PC-3 (cell line): ENCODE data around the gene RYR2. TPM values are rescaled to one million over a fixed set of nuclear protein-coding genes. Genes with fewer than 3 reads are reported as not detected.

Experiments used
- ATAC-seq: fragments of 200-7000 bp; cut with Tn5 transposase; 2 replicates; pipeline ENCODE4 v1.9.1; 2020; ENCODE audit warnings: mild to moderate bottlenecking, moderate library complexity
- BruUV-seq: library from RNA; stranded (reverse); fragments of 400-500 nt; replicated peaks from 2 replicates; lab custom pipeline; 2021; lab: Mats Ljungman, UMichigan
- CTCF ChIA-PET: fragments of 300-600 bp; sonication (Branson Sonifier 250); formaldehyde crosslinking; loops from one replicate; lab custom pipeline; 2022; ENCODE audit warnings: antibody characterized with exemption; lab: Charles Lee
- POLR2A ChIA-PET: fragments of 300-600 bp; sonication (Branson Sonifier 250); formaldehyde crosslinking; loops from one replicate; lab custom pipeline; 2022; ENCODE audit warnings: antibody characterized with exemption; ENCODE audit not compliant: unreplicated experiment; lab: Charles Lee
- DNase-seq: peaks from one replicate; pipeline ENCODE4 v3.0.0-alpha.2; 2015
- H2AFZ ChIP-seq: fragments of 300-600 bp; sonication (generic); 2 replicates; pipeline ENCODE4 v1.6.0; 2016; ENCODE audit warnings: antibody characterized with exemption, low read length
- H3F3A ChIP-seq: fragments of 300-600 bp; sonication (generic); one replicate; pipeline ENCODE4 v1.6.0; 2017; ENCODE audit warnings: antibody characterized with exemption, low read length, control low read depth, mild to moderate bottlenecking; ENCODE audit not compliant: unreplicated experiment
- H3K27ac ChIP-seq: fragments of 300-600 bp; sonication (generic); 2 replicates; pipeline ENCODE4 v1.5.1; 2016; ENCODE audit warnings: mild to moderate bottlenecking, low read length
- H3K27me3 ChIP-seq: fragments of 300-600 bp; sonication (generic); 2 replicates; pipeline ENCODE4 v1.6.1; 2016; ENCODE audit warnings: low read length, mixed read lengths
- H3K36me3 ChIP-seq: fragments of 300-600 bp; sonication (generic); 2 replicates; pipeline ENCODE4 v1.6.1; 2016; ENCODE audit warnings: low read depth, mixed run types, low read length, mixed read lengths
- H3K4me1 ChIP-seq: fragments of 300-600 bp; sonication (generic); 2 replicates; pipeline ENCODE4 v1.5.1; 2016; ENCODE audit warnings: low read length; ENCODE audit not compliant: insufficient read depth
- H3K4me2 ChIP-seq: fragments of 300-600 bp; sonication (generic); 2 replicates; pipeline ENCODE4 v1.6.0; 2016; ENCODE audit warnings: low read length
- H3K4me3 ChIP-seq: fragments of 300-600 bp; sonication (generic); 2 replicates; pipeline ENCODE4 v1.5.1; 2016; ENCODE audit warnings: mild to moderate bottlenecking, low read length, mixed read lengths
- H3K79me2 ChIP-seq: fragments of 300-600 bp; sonication (generic); 2 replicates; pipeline ENCODE4 v1.6.1; 2017; ENCODE audit warnings: low read length, mixed read lengths
- H3K9ac ChIP-seq: fragments of 300-600 bp; sonication (generic); 2 replicates; pipeline ENCODE4 v1.6.0; 2016; ENCODE audit warnings: mild to moderate bottlenecking, low read length
- H3K9me2 ChIP-seq: fragments of 300-600 bp; sonication (generic); replicated peaks from 2 replicates; pipeline ENCODE4 v1.6.1; 2016; ENCODE audit warnings: mixed run types, low read length, mixed read lengths
- H3K9me3 ChIP-seq: fragments of 300-600 bp; sonication (generic); 2 replicates; pipeline ENCODE4 v1.6.1; 2016; ENCODE audit warnings: low read length, mixed read lengths
- H4K20me1 ChIP-seq: fragments of 300-600 bp; sonication (generic); 2 replicates; pipeline ENCODE4 v1.6.1; 2016; ENCODE audit warnings: low read length, mixed read lengths
- EZH2 ChIP-seq: fragments of 300-600 bp; sonication (generic); IDR thresholded peaks from one replicate; pipeline ENCODE4 v1.6.1; 2017; ENCODE audit warnings: antibody characterized with exemption, mild to moderate bottlenecking, low read length; ENCODE audit not compliant: unreplicated experiment
- EZH2phosphoT487 ChIP-seq: fragments of 300-600 bp; sonication (generic); IDR thresholded peaks from 2 replicates; pipeline ENCODE4 v1.6.1; 2018; ENCODE audit warnings: mild to moderate bottlenecking, antibody characterized with exemption, low read length, borderline replicate concordance
- intact Hi-C: fragments of 100-400 bp; cut with micrococcal nuclease; formaldehyde crosslinking; loops from 2 replicates; pipeline ENCODE4 v1.9.0; 2023
- total RNA-seq: library from RNA; depleted of rRNA; stranded (reverse); fragments of >200 nt; gene quantifications from 2 replicates; pipeline ENCODE4 v1.2.3, GENCODE V29; 2014
- TF ChIP-seq, protein P1 (sequence below): fragments of 300-600 bp; sonication (generic); conservative IDR thresholded peaks from 2 replicates; pipeline ENCODE4 v1.5.1; 2017; ENCODE audit warnings: antibody characterized with exemption, low read depth, mild to moderate bottlenecking, low read length

Gene RYR2
- total RNA-seq, 1 experiment from 2014 or later = not detected

DNA sequence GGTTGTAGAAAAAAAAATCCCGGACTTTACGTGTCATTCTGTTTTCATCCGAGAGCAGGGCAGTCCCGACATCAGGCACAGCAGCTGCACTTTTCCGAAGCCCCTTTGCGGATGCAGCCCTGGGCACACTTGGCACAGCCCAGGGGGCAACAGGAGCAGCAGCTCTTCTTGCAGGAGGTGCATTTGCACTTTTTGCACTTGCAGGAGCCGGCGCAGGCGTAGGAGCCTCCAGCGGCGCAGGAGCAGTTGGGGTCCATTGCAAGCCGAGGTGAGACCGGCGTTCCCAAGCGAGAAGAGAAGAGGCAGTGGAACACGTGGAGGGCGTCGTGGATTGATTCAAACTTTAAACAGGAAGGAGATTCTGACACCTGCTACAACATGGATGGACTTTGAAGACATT lies 37.9 kb upstream of the RYR2 start, which contains the start of gene MT1HL1:
Gene MT1HL1, minus strand, starts transcription at position 326 of the 400 bp plus-strand sequence. Its CDS starts 69 bp downstream, at position 257.
- Histone ChIP-seq H3K27me3 (peaks cover 33% of the 10 kb centered on the region), H3K4me1 (no peaks in the 10 kb centered on the region), H3K9me3 (no peaks in the 10 kb centered on the region), H3K27ac (no peak within 1 kb of the TSS), H3K9ac (no peak within 1 kb of the TSS), H3K36me3 (no peaks in the 10 kb centered on the region), H3K9me2 (no peaks in the 10 kb centered on the region), H3K4me2 (no peak within 1 kb of the TSS), H3F3A (no peaks in the 10 kb centered on the region), H3K79me2 (no peaks in the 10 kb centered on the region), H4K20me1 (no peaks in the 10 kb centered on the region), H3K4me3 (no peak within 1 kb of the TSS), H2AFZ (no peak within 1 kb of the TSS)
- ATAC-seq (no peak), DNase-seq (no peak)
- intact Hi-C loops = no loop called here
- POLR2A ChIA-PET = no interaction called here
- TF ChIP-seq, protein P1, sequence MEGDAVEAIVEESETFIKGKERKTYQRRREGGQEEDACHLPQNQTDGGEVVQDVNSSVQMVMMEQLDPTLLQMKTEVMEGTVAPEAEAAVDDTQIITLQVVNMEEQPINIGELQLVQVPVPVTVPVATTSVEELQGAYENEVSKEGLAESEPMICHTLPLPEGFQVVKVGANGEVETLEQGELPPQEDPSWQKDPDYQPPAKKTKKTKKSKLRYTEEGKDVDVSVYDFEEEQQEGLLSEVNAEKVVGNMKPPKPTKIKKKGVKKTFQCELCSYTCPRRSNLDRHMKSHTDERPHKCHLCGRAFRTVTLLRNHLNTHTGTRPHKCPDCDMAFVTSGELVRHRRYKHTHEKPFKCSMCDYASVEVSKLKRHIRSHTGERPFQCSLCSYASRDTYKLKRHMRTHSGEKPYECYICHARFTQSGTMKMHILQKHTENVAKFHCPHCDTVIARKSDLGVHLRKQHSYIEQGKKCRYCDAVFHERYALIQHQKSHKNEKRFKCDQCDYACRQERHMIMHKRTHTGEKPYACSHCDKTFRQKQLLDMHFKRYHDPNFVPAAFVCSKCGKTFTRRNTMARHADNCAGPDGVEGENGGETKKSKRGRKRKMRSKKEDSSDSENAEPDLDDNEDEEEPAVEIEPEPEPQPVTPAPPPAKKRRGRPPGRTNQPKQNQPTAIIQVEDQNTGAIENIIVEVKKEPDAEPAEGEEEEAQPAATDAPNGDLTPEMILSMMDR = no peak
- TF ChIP-seq EZH2 (no peak), EZH2phosphoT487 (no peak)
- BruUV-seq = no TSS peak
- CTCF ChIA-PET = no interaction called here

DNA sequence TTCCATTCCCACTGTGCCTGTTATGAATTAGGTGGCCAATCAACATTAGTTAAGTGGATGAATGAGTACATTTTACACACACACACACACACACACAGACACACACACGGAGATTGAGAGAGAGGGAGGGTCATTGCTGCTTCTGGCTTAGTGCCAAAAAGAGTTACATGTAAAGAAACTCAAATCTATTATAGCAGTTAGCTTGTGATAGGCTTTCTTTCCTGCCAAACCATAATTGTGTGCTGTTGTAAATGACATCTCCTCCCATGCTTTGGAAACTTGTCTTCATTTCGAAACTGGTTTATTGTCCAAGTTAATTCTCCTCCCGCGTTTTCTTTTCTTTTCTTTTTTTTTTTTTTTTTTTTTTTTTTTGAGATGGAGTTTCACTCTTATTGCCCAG lies 36.3 kb upstream of the RYR2 start:
- no peak overlapping the region for H3K4me3 ChIP-seq
- H3K9ac ChIP-seq = no peak overlapping the region
- intact Hi-C loops = no loop called here
- no peak overlapping the region for H2AFZ ChIP-seq
- H3K27ac ChIP-seq = no peak overlapping the region
- DNase-seq (no peak), ATAC-seq (no peak)
- no peaks in the 10 kb centered on the region for H3K36me3 ChIP-seq
- H3K9me2 ChIP-seq = no peaks in the 10 kb centered on the region
- no peaks in the 10 kb centered on the region for H3K4me1 ChIP-seq
- H3K79me2 ChIP-seq = no peaks in the 10 kb centered on the region
- POLR2A ChIA-PET = no interaction called here
- no peak overlapping the region for H3K4me2 ChIP-seq
- H3F3A ChIP-seq = no peaks in the 10 kb centered on the region
- H3K9me3 ChIP-seq = no peaks in the 10 kb centered on the region
- CTCF ChIA-PET = no interaction called here
- peaks cover 30% of the 10 kb centered on the region for H3K27me3 ChIP-seq
- BruUV-seq = no TSS peak
- no peaks in the 10 kb centered on the region for H4K20me1 ChIP-seq
- TF ChIP-seq, protein P1 = no peak
- TF ChIP-seq EZH2 (no peak), EZH2phosphoT487 (no peak)

DNA sequence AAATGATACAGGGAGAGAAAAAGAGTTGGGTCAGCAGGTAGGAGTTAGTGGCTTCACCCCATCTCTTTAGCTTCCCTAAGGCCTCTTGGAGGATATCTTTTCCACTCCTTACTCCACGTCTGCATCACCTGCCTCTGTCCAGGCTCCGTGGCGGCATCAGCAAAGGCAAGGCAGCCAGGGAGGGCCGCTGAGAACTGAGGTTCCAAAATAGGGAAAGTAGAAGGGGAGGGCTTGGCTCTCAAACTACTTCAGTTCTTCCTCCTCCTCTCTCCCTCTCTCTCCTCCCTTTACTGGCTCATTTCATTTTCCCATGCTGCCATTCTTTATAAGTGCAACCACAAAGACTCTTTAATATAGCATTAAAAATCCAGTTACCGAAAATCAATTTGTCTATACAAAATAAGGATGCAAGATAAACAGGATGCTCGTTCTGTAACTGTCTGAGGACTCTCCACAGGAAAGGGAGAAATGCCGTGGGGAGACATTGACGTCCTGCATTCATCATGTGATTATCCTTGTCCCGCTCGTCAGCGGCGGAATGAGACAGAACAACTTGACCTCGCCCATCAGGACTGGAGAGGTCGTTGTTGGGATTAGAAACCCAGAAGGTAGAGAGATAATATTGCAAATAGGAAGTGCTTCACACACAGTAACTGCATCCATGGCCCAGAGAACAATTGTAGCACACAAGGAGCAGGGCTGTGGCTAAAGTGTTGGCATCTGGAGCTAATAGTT lies 34.7 kb upstream of the RYR2 start:
- H3K9ac ChIP-seq = no peak overlapping the region
- no peak overlapping the region for H3K4me3 ChIP-seq
- no peak for ATAC-seq
- DNase-seq = no peak
- TF ChIP-seq EZH2phosphoT487 (no peak), EZH2 (no peak)
- TF ChIP-seq, protein P1 = no peak
- no peaks in the 10 kb centered on the region for H3K9me3 ChIP-seq
- no peak overlapping the region for H3K27ac ChIP-seq
- H3K79me2 ChIP-seq = no peaks in the 10 kb centered on the region
- peaks cover 23% of the 10 kb centered on the region for H3K27me3 ChIP-seq
- H4K20me1 ChIP-seq = no peaks in the 10 kb centered on the region
- ChIA-PET CTCF (no interaction called here), POLR2A (no interaction called here)
- no peaks in the 10 kb centered on the region for H3K9me2 ChIP-seq
- intact Hi-C loops = no loop called here
- no TSS peak for BruUV-seq
- H3F3A ChIP-seq = no peaks in the 10 kb centered on the region
- no peak overlapping the region for H3K4me2 ChIP-seq
- no peaks in the 10 kb centered on the region for H3K4me1 ChIP-seq
- H2AFZ ChIP-seq = no peak overlapping the region
- no peaks in the 10 kb centered on the region for H3K36me3 ChIP-seq
